OCI-LY3 (cell line): ENCODE data around the gene LRP2.

Source experiments
- H2AFZ ChIP-seq: fragments of 200-600, 300-600 bp; shearing (Covaris generic); 2 replicates; pipeline ENCODE4 v1.6.0; 2014; ENCODE audit warnings: antibody characterized with exemption, low read depth, low read length
- H3K27ac ChIP-seq: fragments of 200-600, 300-600 bp; sonication (generic); 2 replicates; pipeline ENCODE4 v1.5.1; 2014; ENCODE audit warnings: mild to moderate bottlenecking, low read length, moderate library complexity, mixed read lengths
- H3K27me3 ChIP-seq: fragments of 200-600, 300-600 bp; sonication (generic); 2 replicates; pipeline ENCODE4 v1.6.1; 2014; ENCODE audit warnings: low read depth, low read length, mixed read lengths
- H3K36me3 ChIP-seq: fragments of 200-600, 300-600 bp; sonication (generic); replicated peaks from 2 replicates; pipeline ENCODE3; 2014; ENCODE audit warnings: low read depth, low read length, mixed read lengths
- H3K4me1 ChIP-seq: fragments of 300-600, 200-600 bp; sonication (generic); 2 replicates; pipeline ENCODE4 v1.6.1; 2014; ENCODE audit warnings: low read length, mixed read lengths
- H3K4me2 ChIP-seq: fragments of 200-600, 300-600 bp; sonication (generic); 2 replicates; pipeline ENCODE4 v1.6.1; 2014; ENCODE audit warnings: low read length, mixed read lengths
- H3K4me3 ChIP-seq: fragments of 300-600, 200-600 bp; sonication (generic); 2 replicates; pipeline ENCODE4 v1.5.1; 2014; ENCODE audit warnings: antibody characterized with exemption, mild to moderate bottlenecking, low read length, moderate library complexity
- H3K79me2 ChIP-seq: fragments of 300-600, 200-600 bp; shearing (Covaris generic); 2 replicates; pipeline ENCODE4 v1.6.1; 2014; ENCODE audit warnings: mild to moderate bottlenecking, low read length, mixed read lengths
- H3K9ac ChIP-seq: fragments of 300-600, 200-600 bp; shearing (Covaris generic); 2 replicates; pipeline ENCODE4 v1.6.0; 2014; ENCODE audit warnings: mild to moderate bottlenecking, low read length, moderate library complexity
- H3K9me3 ChIP-seq: fragments of 200-600, 300-600 bp; shearing (Covaris generic); 2 replicates; pipeline ENCODE4 v1.6.1; 2014; ENCODE audit warnings: low read length, mixed read lengths; ENCODE audit not compliant: insufficient read depth
- H4K20me1 ChIP-seq: fragments of 200-600, 300-600 bp; sonication (generic); 2 replicates; pipeline ENCODE4 v1.6.1; 2016; ENCODE audit warnings: low read length, mixed read lengths; ENCODE audit not compliant: insufficient read depth
- EZH2phosphoT487 ChIP-seq: fragments of 200-600 bp; shearing (Covaris generic); IDR thresholded peaks from 2 replicates; pipeline ENCODE4 v1.6.1; 2018; ENCODE audit warnings: antibody characterized with exemption, mixed run types, low read depth
- TF ChIP-seq, protein P1 (sequence below): fragments of 200-600, 300-600 bp; sonication (generic); IDR thresholded peaks from 2 replicates; pipeline ENCODE4 v1.5.1; 2014; ENCODE audit warnings: antibody characterized with exemption, low read length, low read depth

The LRP2 gene

DNA sequence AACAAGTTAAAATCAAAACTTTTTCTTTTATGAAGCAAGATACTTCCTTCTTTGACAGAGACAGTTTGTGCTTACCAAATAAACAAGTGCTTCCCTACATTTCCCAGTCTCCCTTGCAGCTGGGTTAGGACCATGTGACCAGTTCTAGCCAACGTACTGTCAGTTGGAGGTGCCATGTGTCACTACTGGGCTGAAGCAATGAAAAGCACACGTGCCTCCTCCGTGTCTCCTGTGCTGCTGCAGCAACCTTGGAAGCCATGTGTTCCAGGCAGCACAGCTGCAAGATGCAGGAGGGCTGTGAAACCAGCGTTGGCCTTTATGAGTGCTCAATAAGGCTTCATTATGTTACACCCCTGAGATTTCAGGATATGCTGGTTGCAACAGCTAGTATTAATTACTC, 199.7 kb downstream of the LRP2 start:
- Histone ChIP-seq H3K9me3 (no peaks in the 10 kb centered on the region), H3K79me2 (no peaks in the 10 kb centered on the region), H4K20me1 (no peaks in the 10 kb centered on the region), H3K9ac (no peak overlapping the region), H3K27me3 (peaks cover 7% of the 10 kb centered on the region; the same call in 1 of the 2 replicates), H2AFZ (no peak overlapping the region), H3K36me3 (no peaks in the 10 kb centered on the region), H3K4me3 (no peak overlapping the region), H3K4me1 (no peaks in the 10 kb centered on the region), H3K4me2 (no peak overlapping the region), H3K27ac (no peak overlapping the region)
- no peak for TF ChIP-seq EZH2phosphoT487
- TF ChIP-seq, protein P1, sequence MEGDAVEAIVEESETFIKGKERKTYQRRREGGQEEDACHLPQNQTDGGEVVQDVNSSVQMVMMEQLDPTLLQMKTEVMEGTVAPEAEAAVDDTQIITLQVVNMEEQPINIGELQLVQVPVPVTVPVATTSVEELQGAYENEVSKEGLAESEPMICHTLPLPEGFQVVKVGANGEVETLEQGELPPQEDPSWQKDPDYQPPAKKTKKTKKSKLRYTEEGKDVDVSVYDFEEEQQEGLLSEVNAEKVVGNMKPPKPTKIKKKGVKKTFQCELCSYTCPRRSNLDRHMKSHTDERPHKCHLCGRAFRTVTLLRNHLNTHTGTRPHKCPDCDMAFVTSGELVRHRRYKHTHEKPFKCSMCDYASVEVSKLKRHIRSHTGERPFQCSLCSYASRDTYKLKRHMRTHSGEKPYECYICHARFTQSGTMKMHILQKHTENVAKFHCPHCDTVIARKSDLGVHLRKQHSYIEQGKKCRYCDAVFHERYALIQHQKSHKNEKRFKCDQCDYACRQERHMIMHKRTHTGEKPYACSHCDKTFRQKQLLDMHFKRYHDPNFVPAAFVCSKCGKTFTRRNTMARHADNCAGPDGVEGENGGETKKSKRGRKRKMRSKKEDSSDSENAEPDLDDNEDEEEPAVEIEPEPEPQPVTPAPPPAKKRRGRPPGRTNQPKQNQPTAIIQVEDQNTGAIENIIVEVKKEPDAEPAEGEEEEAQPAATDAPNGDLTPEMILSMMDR = no peak

DNA sequence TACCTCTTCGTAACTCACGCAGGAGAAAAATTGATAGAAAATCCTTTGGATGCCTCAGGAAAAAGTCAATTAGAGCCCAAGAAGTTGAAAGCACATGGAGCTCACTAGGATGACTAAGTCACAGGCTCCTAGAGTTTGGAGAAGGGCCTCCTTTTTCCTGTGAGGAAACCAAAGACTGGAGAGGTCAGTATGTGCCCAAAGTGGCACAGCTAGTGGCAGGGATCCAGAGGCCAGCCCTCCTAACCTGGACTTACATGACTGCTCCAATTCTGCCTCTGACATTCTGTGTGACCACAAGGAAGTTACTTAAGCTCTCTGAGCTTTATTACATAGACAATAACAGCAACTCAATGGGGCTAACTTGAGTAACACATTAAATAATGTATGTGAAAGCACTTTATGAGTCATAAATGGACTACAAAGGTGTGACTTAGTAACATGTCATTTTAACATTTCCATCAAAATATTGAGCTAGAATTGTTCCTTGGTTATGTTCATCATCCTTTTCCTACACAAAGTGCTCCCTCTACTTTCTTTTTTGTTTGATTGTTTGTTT, 201.3 kb downstream of the LRP2 start:
- Histone ChIP-seq H3K4me1 (no peaks in the 10 kb centered on the region), H3K4me3 (no peak overlapping the region), H3K4me2 (no peak overlapping the region), H3K27me3 (peaks cover 7% of the 10 kb centered on the region; the same call in 1 of the 2 replicates), H4K20me1 (no peaks in the 10 kb centered on the region), H3K27ac (no peak overlapping the region), H3K36me3 (no peaks in the 10 kb centered on the region), H3K9ac (no peak overlapping the region), H2AFZ (no peak overlapping the region), H3K79me2 (no peaks in the 10 kb centered on the region), H3K9me3 (no peaks in the 10 kb centered on the region)
- TF ChIP-seq EZH2phosphoT487 = no peak
- TF ChIP-seq, protein P1 = no peak

DNA sequence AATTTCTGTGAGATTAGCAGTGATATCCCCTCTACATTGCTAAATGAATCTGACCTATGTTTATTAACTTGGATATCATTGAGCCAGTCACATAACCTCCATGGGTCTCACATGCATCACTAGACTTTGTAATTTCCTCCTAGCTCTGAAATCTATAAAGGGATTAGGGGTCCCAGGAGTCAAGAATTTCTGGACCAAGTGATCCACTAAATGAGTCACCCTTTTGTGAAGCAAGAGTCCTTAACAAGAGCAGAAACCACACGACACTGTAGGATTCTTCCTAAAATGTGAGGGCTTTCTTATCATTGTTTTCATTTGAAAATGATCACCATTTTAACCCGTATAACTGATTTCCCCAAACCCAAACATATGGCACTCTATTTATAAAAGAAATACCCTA, 202.6 kb downstream of the LRP2 start:
- Histone ChIP-seq H3K4me1 (no peaks in the 10 kb centered on the region), H3K4me2 (no peak overlapping the region), H3K27me3 (peaks cover 7% of the 10 kb centered on the region; the same call in 1 of the 2 replicates), H3K9ac (no peak overlapping the region), H2AFZ (no peak overlapping the region), H3K9me3 (no peaks in the 10 kb centered on the region), H3K27ac (no peak overlapping the region), H4K20me1 (no peaks in the 10 kb centered on the region), H3K4me3 (no peak overlapping the region), H3K79me2 (no peaks in the 10 kb centered on the region), H3K36me3 (no peaks in the 10 kb centered on the region)
- TF ChIP-seq EZH2phosphoT487 = no peak
- TF ChIP-seq, protein P1 = no peak

DNA sequence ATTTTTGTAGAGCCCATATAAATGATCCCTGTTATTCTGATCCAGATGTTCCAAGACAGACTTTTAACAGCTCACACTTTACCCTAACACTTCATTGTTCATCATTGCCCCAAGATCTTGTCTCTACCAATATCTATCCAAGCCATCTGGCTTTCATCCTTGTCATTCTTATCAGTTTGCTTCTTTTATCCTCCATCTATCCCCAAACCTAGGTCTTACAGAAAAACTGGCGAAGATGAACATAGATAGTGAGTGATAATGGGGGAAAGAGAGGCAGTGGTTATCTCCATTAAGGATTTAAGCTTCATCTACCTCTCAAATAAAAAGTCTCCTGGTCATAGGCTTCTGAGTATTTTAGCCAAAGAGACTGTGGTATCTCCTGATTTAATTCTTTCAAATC, 203.5 kb downstream of the LRP2 start:
- Histone ChIP-seq H4K20me1 (no peaks in the 10 kb centered on the region), H3K27ac (no peak overlapping the region), H3K9me3 (no peaks in the 10 kb centered on the region), H3K4me3 (no peak overlapping the region), H3K27me3 (peaks cover 7% of the 10 kb centered on the region; the same call in 1 of the 2 replicates), H3K36me3 (no peaks in the 10 kb centered on the region), H3K4me2 (no peak overlapping the region), H2AFZ (no peak overlapping the region), H3K4me1 (no peaks in the 10 kb centered on the region), H3K79me2 (no peaks in the 10 kb centered on the region), H3K9ac (no peak overlapping the region)
- TF ChIP-seq, protein P1 = no peak
- no peak for TF ChIP-seq EZH2phosphoT487
